HG03442 (cell line): ENCODE data around the gene HLA-DRB1.
"Not testable (repeated sequence)": the region's sequence is repeated elsewhere in the genome, so short reads cannot be mapped to it uniquely, and the experiment has no call there.

ENCODE experiments used
- ATAC-seq: cut with Tn5 transposase; IDR thresholded peaks from one replicate; pipeline ENCODE4 v1.9.1; 2021; ENCODE audit warnings: mild to moderate bottlenecking, moderate library complexity; ENCODE audit not compliant: unreplicated experiment

The HLA-DRB1 gene

DNA sequence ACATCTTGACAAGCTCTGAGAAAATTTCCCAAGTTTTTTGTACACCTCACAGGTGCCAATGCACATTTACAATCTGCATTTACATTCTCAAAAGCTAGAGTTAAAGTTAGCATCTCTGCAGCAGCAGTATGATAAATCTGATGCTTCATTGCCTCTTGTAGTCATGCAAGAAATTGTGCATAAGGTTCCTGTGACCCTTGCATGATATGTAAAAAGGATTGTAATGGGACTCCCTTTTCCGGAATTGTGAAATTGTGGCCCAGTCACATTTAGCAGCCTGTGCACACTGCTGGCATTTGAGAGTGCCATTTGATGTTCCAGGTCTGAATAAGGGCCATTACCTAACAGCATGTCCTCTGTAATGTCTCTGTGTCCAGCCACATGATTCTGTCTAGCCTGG lies 24.1 kb downstream of the HLA-DRB1 start:
- ATAC-seq, result no peak

DNA sequence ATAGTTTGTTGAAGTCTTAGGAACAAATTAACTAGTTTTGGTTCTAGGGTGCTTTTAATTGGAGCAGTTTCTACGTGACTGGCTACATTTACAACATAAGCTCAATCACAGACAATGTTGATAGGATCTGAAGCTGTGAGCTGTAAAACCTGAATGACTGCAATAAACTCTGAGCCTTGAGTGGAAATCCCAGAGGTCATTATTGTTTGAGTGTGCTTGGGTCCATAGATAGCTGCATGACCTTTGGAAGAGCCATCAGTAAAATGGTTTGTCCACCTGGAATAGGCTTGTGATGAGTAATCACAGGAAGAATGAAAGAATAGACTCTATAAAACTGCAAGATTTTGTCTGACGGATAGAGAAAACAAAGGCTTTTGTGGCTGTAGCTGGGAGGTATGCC lies 26.7 kb downstream of the HLA-DRB1 start:
- ATAC-seq, result no peak

DNA sequence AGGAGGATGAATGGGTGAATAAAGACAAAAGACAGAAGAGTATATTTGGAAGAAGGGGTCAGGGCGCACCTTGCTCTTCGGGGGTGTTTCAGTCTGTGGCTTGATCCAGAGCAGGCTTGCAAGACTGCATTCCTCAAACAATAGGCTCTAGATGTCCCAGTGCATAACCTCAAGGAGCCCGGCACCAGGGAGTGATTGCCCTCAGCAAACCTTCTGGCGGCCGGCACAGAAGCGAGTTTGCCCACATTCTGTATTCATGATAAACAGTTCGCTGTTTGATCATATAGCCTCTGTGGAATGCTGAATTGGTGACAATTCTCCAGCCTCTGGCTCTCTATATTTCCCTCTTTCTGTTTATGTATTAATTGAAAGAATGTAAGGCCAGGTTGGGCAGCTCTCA lies 29.9 kb downstream of the HLA-DRB1 start:
- no peak for ATAC-seq

DNA sequence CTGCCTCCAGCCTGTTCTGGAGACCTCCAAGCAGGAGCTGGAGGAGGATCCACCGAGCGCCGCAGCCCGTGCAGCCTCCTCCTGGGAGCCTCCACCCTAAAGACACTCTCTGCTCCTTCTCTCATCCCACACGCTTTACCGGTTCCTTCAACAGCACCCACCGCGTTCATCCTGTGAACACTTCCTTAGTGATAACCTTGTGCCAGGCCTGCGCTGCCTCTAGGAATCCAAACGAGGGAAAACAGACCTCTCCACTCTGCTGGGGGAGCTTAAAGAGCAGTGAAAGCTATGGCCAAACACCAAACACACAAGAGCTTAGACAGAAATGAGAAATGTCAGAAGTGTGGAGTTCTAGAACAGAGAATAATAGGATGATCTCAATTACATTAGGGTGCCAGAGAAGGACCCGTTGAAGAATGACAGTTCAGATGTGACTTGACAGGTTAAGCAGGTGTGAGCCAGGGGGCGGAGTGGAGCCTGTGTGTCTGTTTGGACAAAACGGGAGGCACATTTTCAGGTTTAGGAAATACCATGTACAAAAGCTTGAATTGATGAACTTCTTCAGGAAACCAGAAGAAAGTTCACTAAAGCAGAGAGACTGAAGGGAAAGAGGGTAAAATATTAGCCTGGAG lies 31.1 kb downstream of the HLA-DRB1 start:
- ATAC-seq, result no peak

DNA sequence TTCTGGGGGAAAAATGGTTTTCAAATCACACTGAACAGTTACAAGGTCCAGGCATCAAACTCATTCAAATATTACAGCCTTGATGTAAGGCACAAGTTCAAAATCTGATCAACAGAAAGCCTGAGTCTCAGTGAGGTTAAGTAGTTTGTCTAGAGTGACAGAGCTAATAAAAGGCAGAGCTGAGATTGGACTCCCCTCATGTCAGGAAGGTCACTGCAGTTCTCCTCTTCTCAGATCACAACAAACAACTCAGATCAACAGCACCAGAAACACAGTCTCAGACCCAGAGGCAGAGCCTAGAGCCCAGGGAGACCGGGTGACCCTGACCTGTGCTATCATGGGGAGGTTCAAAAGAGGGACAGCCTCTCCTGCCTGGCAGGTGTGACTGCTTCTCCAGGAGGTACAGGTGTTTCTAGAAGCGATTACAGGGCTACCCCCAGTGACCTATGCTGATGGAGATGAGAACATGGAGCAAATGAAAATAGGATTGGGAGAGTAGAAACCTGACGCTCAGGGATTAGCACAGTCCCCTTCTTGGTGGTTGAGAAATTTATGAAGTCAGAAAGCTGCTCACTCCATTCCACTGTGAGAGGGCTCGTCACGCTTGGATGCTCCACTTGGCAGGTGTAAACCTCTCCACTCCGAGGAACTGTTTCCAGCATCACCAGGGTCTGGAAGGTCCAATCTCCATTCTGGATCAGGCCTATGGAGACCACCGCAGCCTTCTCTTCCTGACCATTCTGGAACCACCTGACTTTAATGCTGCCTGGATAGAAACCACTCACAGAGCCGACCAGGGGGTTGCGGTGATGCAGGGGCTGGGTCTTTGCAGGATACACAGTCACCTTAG lies 35.3 kb downstream of the HLA-DRB1 start:
- no peak for ATAC-seq

DNA sequence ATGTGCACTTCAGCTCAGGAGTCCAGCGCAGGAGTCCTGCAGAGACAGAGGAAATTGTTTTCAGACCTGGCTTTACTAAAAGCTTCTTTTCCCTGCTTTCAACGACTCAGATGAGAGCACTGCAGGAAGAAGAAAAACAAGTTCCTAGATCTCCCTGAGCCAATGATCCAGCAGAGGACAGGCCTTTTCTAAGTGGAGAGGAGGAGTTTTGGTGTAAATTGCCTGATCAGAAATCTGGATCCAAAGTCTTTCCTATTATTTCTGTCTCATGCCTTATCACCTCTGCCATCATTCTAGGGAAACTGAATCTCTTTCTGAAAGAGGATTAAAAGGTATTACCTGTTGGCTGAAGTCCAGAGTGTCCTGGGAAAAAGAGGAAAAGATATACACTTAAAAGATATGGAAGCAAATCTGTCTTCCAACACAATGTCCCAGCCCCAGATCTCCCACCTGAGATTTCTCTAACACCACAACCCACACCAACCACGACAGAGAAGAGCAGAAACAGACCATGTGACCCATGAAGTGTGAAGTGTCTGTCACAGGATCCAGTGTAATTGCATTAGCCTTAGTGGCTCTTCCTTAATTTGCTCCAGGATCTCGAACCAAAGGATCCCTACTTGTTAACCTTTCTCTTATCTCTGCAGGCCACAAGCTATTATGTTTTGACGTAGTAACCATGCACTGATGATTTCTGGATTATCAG lies 36.5 kb downstream of the HLA-DRB1 start:
- no peak for ATAC-seq

DNA sequence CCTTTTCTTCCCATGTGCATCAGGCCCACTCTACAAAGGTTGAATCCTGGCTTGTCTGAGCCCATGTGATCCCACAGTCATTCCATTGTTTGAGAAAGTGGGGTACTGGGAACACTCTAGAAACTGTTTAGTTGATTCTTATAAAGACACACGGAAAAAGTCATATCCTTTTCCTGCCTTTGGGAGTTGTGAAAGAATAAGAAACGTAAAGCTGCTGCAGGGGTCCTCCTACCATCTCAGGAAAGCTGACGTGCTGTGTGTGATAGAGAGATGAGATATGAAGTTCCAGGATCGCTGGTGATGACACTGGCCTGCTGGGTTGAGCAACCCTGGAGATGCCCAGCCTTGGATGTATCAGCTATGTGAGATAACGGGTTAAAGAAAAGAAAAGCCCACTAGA lies 38.2 kb downstream of the HLA-DRB1 start:
- ATAC-seq, result no peak

DNA sequence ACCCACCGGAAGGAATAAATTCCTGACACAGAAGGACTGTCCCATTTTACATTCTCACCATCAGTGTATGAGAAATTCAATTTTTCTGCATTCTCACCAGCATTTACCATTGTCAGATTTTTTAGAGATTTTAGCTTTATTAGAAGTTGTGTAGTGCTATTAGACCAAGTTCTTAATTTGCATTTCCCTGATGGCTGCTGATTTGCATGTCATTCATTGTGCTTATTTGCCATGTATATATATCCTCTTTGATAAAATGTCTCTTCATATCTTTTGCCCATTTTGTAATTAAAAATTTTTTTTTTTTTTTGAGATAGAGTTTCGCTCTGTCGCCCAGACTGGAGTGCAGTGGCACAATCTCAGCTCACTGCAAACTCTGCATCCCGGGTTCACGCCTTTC lies 49.8 kb downstream of the HLA-DRB1 start:
- ATAC-seq, result no peak

DNA sequence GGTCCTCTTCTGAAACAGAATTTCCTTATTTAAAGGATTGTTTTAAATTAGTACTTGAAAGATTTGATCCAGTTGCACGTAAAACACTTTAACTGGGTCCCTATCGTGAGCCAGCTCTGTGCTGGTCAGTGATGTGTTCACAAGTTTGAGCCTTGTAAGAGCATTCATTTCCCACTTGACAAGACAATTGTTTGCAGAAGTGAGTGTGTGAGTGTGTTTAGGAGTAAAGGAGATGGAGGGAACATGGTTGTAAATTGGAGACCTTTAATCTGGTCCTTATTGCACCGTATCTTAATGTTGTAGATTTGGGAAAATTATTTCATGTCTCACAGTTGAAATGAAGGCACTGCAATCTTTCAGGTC lies 59.2 kb downstream of the HLA-DRB1 start:
- ATAC-seq, result not testable (repeated sequence)

DNA sequence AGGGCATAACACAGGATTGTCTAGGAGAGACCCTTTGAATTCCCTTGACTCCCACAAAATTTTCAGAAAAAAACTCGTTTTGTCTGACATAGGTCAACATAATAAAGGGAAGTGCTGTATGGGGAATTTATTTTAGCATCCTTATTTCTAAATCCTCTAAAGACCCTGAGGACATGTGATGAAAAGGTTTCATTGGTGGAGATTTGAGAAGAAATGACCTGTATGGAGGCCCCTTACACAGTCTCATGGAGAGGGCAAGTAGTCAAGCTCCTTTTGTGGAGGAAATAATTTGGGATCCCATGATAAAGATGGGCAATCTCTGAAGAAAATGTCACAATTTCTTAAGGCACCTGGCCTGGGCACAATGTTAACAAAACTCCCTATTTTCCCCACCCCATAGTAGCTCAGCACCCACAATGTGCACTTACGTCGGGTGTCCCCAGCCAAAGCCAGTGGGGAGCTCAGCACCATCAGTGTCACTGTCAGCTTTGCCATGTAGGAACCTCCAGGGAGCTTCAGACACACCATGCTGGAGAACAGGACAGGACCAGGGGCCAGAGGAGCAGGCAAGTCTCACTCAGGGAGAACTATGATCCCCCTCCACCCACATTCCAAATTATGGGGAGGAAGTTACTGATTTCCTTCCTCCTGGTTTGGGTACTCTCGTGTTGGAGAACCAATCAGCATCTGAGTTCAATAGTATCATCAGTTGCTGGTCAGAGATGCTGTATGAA lies 59.8 kb downstream of the HLA-DRB1 start, which contains the start of gene HLA-DRB5:
Gene HLA-DRB5 (minus strand): TSS at position 591 of the 734 bp plus-strand sequence. CDS start 63 bp downstream, at position 528.
- no peak for ATAC-seq
